Keratinocyte (primary cell): ENCODE measurements around the gene MED27. TPM values are rescaled to one million over a fixed set of nuclear protein-coding genes. Genes with fewer than 3 reads are reported as not detected.

Experiments
- DNase-seq: peaks from one replicate; pipeline ENCODE4 v3.0.0-alpha.2; 2011; ENCODE audit warnings: low read depth, missing footprints, low spot score
- FAIRE-seq: peaks from 2 replicates; lab custom pipeline; 2011; peaks lifted over from hg19 to GRCh38; lab: Jason Lieb, UNC
- H2AFZ ChIP-seq: 2 replicates; pipeline ENCODE4 v1.6.0; 2012; ENCODE audit warnings: low read length, control low read depth, inconsistent platforms; ENCODE audit not compliant: control insufficient read depth
- H3K27ac ChIP-seq: 2 replicates; pipeline ENCODE4 v1.5.1; 2011; ENCODE audit warnings: low read length; ENCODE audit not compliant: control insufficient read depth, insufficient read depth
- H3K27me3 ChIP-seq: 3 replicates; pipeline ENCODE4 v1.6.0; 2011; ENCODE audit warnings: low read length; ENCODE audit not compliant: control insufficient read depth, insufficient read depth; ENCODE audit errors: extremely low read depth
- H3K36me3 ChIP-seq, 2 experiments: 2 replicates in 1 of 2; 3 replicates in 1 of 2; pipeline ENCODE4 v1.5.1; 2011; ENCODE audit warnings: low read length in 2 of 2, mild to moderate bottlenecking in 1 of 2; ENCODE audit not compliant: control insufficient read depth in 2 of 2, insufficient read depth in 2 of 2; ENCODE audit errors: extremely low read depth in 1 of 2
- H3K4me1 ChIP-seq: 3 replicates; pipeline ENCODE4 v1.5.1; 2011; ENCODE audit warnings: low read length; ENCODE audit not compliant: control insufficient read depth, insufficient read depth; ENCODE audit errors: extremely low read depth
- H3K4me2 ChIP-seq: 3 replicates; pipeline ENCODE4 v1.6.0; 2011; ENCODE audit warnings: low read depth, low read length; ENCODE audit not compliant: control insufficient read depth, insufficient read depth; ENCODE audit errors: extremely low read depth
- H3K4me3 ChIP-seq, 3 experiments: fragments of 200-600 bp in 1 of 3; sonication (generic) in 1 of 3; 2 replicates in 2 of 3; 3 replicates in 1 of 3; pipeline ENCODE4 v1.5.1; 2011 to 2016; ENCODE audit warnings: low read length in 3 of 3, mild to moderate bottlenecking in 3 of 3, control low read depth in 2 of 3, inconsistent platforms in 1 of 3, low read depth in 1 of 3, mixed read lengths in 1 of 3, mixed run types in 1 of 3, moderate library complexity in 1 of 3; ENCODE audit not compliant: control insufficient read depth in 2 of 3, insufficient read depth in 2 of 3; ENCODE audit errors: extremely low read depth in 1 of 3
- H3K79me2 ChIP-seq: 2 replicates; pipeline ENCODE4 v1.6.0; 2012; ENCODE audit warnings: low read length; ENCODE audit not compliant: control insufficient read depth, insufficient read depth
- H3K9ac ChIP-seq: 3 replicates; pipeline ENCODE4 v1.6.0; 2011; ENCODE audit warnings: low read length; ENCODE audit not compliant: control insufficient read depth, insufficient read depth; ENCODE audit errors: extremely low read depth
- H3K9me1 ChIP-seq: 3 replicates; pipeline ENCODE4 v1.6.0; 2011; ENCODE audit warnings: low read length; ENCODE audit not compliant: control insufficient read depth, insufficient read depth; ENCODE audit errors: extremely low read depth
- H3K9me3 ChIP-seq: 2 replicates; pipeline ENCODE4 v1.5.1; 2012; ENCODE audit warnings: low read depth, low read length; ENCODE audit not compliant: control insufficient read depth
- H4K20me1 ChIP-seq: 3 replicates; pipeline ENCODE4 v1.6.0; 2011; ENCODE audit warnings: low read length; ENCODE audit not compliant: control insufficient read depth, insufficient read depth; ENCODE audit errors: extremely low read depth
- EZH2 ChIP-seq: IDR thresholded peaks from one replicate; pipeline ENCODE4 v1.6.1; 2012; ENCODE audit warnings: inconsistent platforms, mild to moderate bottlenecking, low read length, moderate library complexity
- dilution Hi-C: fragments of 300-500 bp; cut with MboI; formaldehyde crosslinking; loops from one replicate; pipeline ENCODE4 v1.7.0; 2020; ENCODE audit warnings: low sequenced_read_pairs; ENCODE audit not compliant: extremely low pct_ligation_motif_present
- polyA plus RNA-seq, 5 experiments: library from polyadenylated mRNA; depleted of rRNA in 3 of 5; stranded (reverse) in 3 of 5; stranded (forward) in 1 of 5; unstranded in 1 of 5; fragments of >200 nt; gene quantifications; 1 replicate in 1 of 5; 2 replicates in 3 of 5; 3 replicates in 1 of 5; pipeline versions ENCODE4 v1.2.1 to v1.2.3, GENCODE V29; 2011 to 2012; ENCODE audit warnings: missing spikeins in 2 of 5, low read depth in 1 of 5, low replicate concordance in 1 of 5
- TF ChIP-seq, protein P1 (sequence below), 3 experiments: IDR thresholded peaks in 1 of 3; conservative IDR thresholded peaks in 1 of 3; optimal IDR thresholded peaks in 1 of 3; 2 replicates in 2 of 3; 3 replicates in 1 of 3; pipeline versions ENCODE3 to v1.5.1; 2011; ENCODE audit warnings: low read length in 3 of 3, mild to moderate bottlenecking in 3 of 3, moderate library complexity in 2 of 3, control low read depth in 1 of 3, inconsistent platforms in 1 of 3; ENCODE audit not compliant: insufficient read depth in 2 of 3; ENCODE audit errors: extremely low read depth in 1 of 3

Gene MED27
- polyA plus RNA-seq, 1 donor (not counting 4 experiments of a cell fraction or from before 2014, with no cell fraction given), result 39.0 TPM

DNA sequence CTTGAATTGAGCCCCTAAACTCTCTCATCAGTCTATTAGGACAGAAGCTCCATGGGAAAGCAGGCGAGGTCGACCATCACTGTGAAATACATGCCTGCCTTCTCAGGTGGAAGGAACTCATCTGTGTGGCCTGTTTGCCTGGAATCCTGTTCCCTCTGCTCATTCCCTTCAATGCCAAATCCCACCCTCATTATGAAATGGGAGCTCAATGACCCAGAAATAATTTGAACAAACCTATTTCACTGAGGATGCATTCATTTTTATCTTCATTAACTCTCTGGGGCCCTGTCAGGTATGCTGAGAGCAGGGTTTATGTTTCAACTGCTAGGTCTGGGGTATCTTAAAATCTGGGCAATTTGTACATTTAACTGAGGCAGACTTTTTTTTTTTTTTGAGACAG lies 142.2 kb downstream of the MED27 start:
- FAIRE-seq, result no peak

GRCh38 chr9:131936929-131937328 lies 142.7 kb downstream of the MED27 start:
- Histone ChIP-seq H3K4me2 (no peak overlapping the region), H3K27ac (no peak overlapping the region), H3K4me1 (no peaks in the 10 kb centered on the region), H3K9ac (no peak overlapping the region), H3K9me1 (no peaks in the 10 kb centered on the region), H3K27me3 (no peaks in the 10 kb centered on the region), H3K9me3 (no peaks in the 10 kb centered on the region), H2AFZ (no peak overlapping the region), H3K79me2 (no peaks in the 10 kb centered on the region), H3K4me3 (no peak overlapping the region), H4K20me1 (no peaks in the 10 kb centered on the region), H3K36me3 (no peaks in the 10 kb centered on the region)
- FAIRE-seq (no peak), DNase-seq (no peak)
- dilution Hi-C loops, result no loop called here
- TF ChIP-seq EZH2, result no peak
- TF ChIP-seq, protein P1, sequence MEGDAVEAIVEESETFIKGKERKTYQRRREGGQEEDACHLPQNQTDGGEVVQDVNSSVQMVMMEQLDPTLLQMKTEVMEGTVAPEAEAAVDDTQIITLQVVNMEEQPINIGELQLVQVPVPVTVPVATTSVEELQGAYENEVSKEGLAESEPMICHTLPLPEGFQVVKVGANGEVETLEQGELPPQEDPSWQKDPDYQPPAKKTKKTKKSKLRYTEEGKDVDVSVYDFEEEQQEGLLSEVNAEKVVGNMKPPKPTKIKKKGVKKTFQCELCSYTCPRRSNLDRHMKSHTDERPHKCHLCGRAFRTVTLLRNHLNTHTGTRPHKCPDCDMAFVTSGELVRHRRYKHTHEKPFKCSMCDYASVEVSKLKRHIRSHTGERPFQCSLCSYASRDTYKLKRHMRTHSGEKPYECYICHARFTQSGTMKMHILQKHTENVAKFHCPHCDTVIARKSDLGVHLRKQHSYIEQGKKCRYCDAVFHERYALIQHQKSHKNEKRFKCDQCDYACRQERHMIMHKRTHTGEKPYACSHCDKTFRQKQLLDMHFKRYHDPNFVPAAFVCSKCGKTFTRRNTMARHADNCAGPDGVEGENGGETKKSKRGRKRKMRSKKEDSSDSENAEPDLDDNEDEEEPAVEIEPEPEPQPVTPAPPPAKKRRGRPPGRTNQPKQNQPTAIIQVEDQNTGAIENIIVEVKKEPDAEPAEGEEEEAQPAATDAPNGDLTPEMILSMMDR (optimal IDR thresholded peaks at IDR 0.05 in 1 of 3, IDR thresholded peaks at IDR 0.05 in 1 of 3, conservative IDR thresholded peaks at IDR 0.05 in 1 of 3; ENCODE audit: extremely low read depth in 1 of 3, insufficient read depth in 2 of 3, low read length in 3 of 3), result no peak

More for the DNA sequence above, 142.2 kb downstream of the MED27 start:
- DNase-seq, result no peak
- no peaks in the 10 kb centered on the region for H3K9me3 ChIP-seq
- TF ChIP-seq EZH2, result no peak
- TF ChIP-seq, protein P1 (optimal IDR thresholded peaks at IDR 0.05 in 1 of 3, IDR thresholded peaks at IDR 0.05 in 1 of 3, conservative IDR thresholded peaks at IDR 0.05 in 1 of 3; ENCODE audit: extremely low read depth in 1 of 3, insufficient read depth in 2 of 3, low read length in 3 of 3), result no peak
- no peaks in the 10 kb centered on the region for H3K27me3 ChIP-seq
- no peak overlapping the region for H2AFZ ChIP-seq
- H3K4me1 ChIP-seq, result no peaks in the 10 kb centered on the region
- H4K20me1 ChIP-seq, result no peaks in the 10 kb centered on the region
- dilution Hi-C loops, result no loop called here
- H3K4me3 ChIP-seq, result no peak overlapping the region
- no peaks in the 10 kb centered on the region for H3K36me3 ChIP-seq
- no peak overlapping the region for H3K9ac ChIP-seq
- no peak overlapping the region for H3K27ac ChIP-seq
- no peak overlapping the region for H3K4me2 ChIP-seq
- H3K9me1 ChIP-seq, result no peaks in the 10 kb centered on the region
- H3K79me2 ChIP-seq, result no peaks in the 10 kb centered on the region
